Endothelial cell of umbilical vein (primary cell): ENCODE measurements around the gene ETV6. TPM values are rescaled to one million over a fixed set of nuclear protein-coding genes. Genes with fewer than 3 reads are reported as not detected.

Experiments used
- BruUV-seq: library from RNA; stranded (reverse); fragments of 400-500 nt; replicated peaks from 2 replicates; lab custom pipeline; 2021; lab: Mats Ljungman, UMichigan
- CTCF ChIA-PET: fragments of 300-600, 350-600 bp; sonication (Branson Sonifier 250); formaldehyde crosslinking; loops from one replicate; lab custom pipeline; 2021; ENCODE audit warnings: antibody characterized with exemption, inconsistent platforms; lab: Charles Lee
- POLR2A ChIA-PET: fragments of 300-600, 350-600 bp; sonication (Branson Sonifier 250); formaldehyde crosslinking; loops from one replicate; lab custom pipeline; 2021; ENCODE audit warnings: antibody characterized with exemption, inconsistent platforms; lab: Charles Lee
- DNase-seq: peaks from one replicate; pipeline ENCODE4 v3.0.0-alpha.2; 2011; ENCODE audit warnings: low read depth, low spot score
- FAIRE-seq: peaks from 2 replicates; lab custom pipeline; 2011; peaks lifted over from hg19 to GRCh38; lab: Jason Lieb, UNC
- H2AFZ ChIP-seq: 2 replicates; pipeline ENCODE4 v1.6.0; 2012; ENCODE audit warnings: low read depth, low read length, control low read depth, inconsistent platforms
- H3K27ac ChIP-seq: 2 replicates; pipeline ENCODE4 v1.5.1; 2011; ENCODE audit warnings: low read depth, mild to moderate bottlenecking, control low read depth, low read length, moderate library complexity; ENCODE audit not compliant: insufficient read depth
- H3K27me3 ChIP-seq, 2 experiments: 2 replicates each; pipeline versions ENCODE4 v1.6.0 to v1.6.1; 2011; ENCODE audit warnings: low read length in 2 of 2, mixed read lengths in 1 of 2; ENCODE audit not compliant: control insufficient read depth in 2 of 2, insufficient read depth in 2 of 2
- H3K36me3 ChIP-seq, 2 experiments: 2 replicates in 1 of 2; 3 replicates in 1 of 2; pipeline ENCODE4 v1.5.1; 2011; ENCODE audit warnings: low read length in 2 of 2, mild to moderate bottlenecking in 1 of 2, moderate library complexity in 1 of 2; ENCODE audit not compliant: control insufficient read depth in 2 of 2, insufficient read depth in 2 of 2; ENCODE audit errors: extremely low read depth in 1 of 2
- H3K4me1 ChIP-seq: 3 replicates; pipeline ENCODE4 v1.5.1; 2011; ENCODE audit warnings: mild to moderate bottlenecking, low read length; ENCODE audit not compliant: control insufficient read depth, insufficient read depth; ENCODE audit errors: extremely low read depth
- H3K4me2 ChIP-seq: 2 replicates; pipeline ENCODE4 v1.6.1; 2011; ENCODE audit warnings: low read length, control low read depth, mixed read lengths; ENCODE audit not compliant: insufficient read depth
- H3K4me3 ChIP-seq, 3 experiments: fragments of 200-600 bp in 1 of 3; sonication (generic), shearing (Covaris generic) in 1 of 3; replicated peaks in 1 of 3; 2 replicates each; pipeline ENCODE4 v1.5.1; 2011 to 2016; ENCODE audit warnings: control low read depth in 3 of 3, low read length in 3 of 3, mild to moderate bottlenecking in 2 of 3, inconsistent platforms in 1 of 3, low read depth in 1 of 3, moderate library complexity in 1 of 3; ENCODE audit not compliant: insufficient read depth in 1 of 3
- H3K79me2 ChIP-seq: 2 replicates; pipeline ENCODE4 v1.6.0; 2012; ENCODE audit warnings: low read length, inconsistent platforms; ENCODE audit not compliant: control insufficient read depth, insufficient read depth
- H3K9ac ChIP-seq: replicated peaks from 2 replicates; pipeline ENCODE3; 2011; ENCODE audit warnings: low read length, control low read depth; ENCODE audit not compliant: insufficient read depth; ENCODE audit errors: extremely low read depth
- H3K9me1 ChIP-seq: replicated peaks from 3 replicates; pipeline ENCODE4 v1.6.0; 2011; ENCODE audit warnings: mild to moderate bottlenecking, low read length; ENCODE audit not compliant: control insufficient read depth, insufficient read depth; ENCODE audit errors: extremely low read depth
- H3K9me3 ChIP-seq: replicated peaks from 2 replicates; pipeline ENCODE4 v1.5.1; 2012; ENCODE audit warnings: low read length, inconsistent platforms; ENCODE audit not compliant: control insufficient read depth, insufficient read depth
- H4K20me1 ChIP-seq: replicated peaks from 2 replicates; pipeline ENCODE3; 2011; ENCODE audit warnings: mild to moderate bottlenecking, low read length; ENCODE audit not compliant: control insufficient read depth, insufficient read depth; ENCODE audit errors: extremely low read depth
- CTCF ChIP-seq, 2 donors: IDR thresholded peaks; 1 replicate in 1 of 2; 2 replicates in 1 of 2; pipeline ENCODE4 v1.5.1; 2011; ENCODE audit warnings: low read length in 2 of 2, mild to moderate bottlenecking in 2 of 2, moderate library complexity in 2 of 2, control low read depth in 1 of 2, inconsistent platforms in 1 of 2, low read depth in 1 of 2; ENCODE audit not compliant: insufficient read depth in 1 of 2; ENCODE audit errors: extremely low read depth in 1 of 2
- EZH2 ChIP-seq: IDR thresholded peaks from 2 replicates; pipeline ENCODE4 v1.6.1; 2012; ENCODE audit warnings: borderline replicate concordance, low read depth, mild to moderate bottlenecking, moderate library complexity, low read length, inconsistent platforms; ENCODE audit not compliant: severe bottlenecking
- FOS ChIP-seq: IDR thresholded peaks from 2 replicates; pipeline ENCODE4 v1.6.1; 2011; ENCODE audit warnings: mild to moderate bottlenecking, low read length, moderate library complexity, borderline replicate concordance; ENCODE audit not compliant: insufficient read depth
- GATA2 ChIP-seq: IDR thresholded peaks from 2 replicates; pipeline ENCODE4 v1.7.0; 2011; ENCODE audit warnings: low read depth, mild to moderate bottlenecking, moderate library complexity, mixed read lengths, low read length; ENCODE audit not compliant: insufficient read length, insufficient read depth
- JUN ChIP-seq: IDR thresholded peaks from 2 replicates; pipeline ENCODE4 v1.6.1; 2011; ENCODE audit warnings: borderline replicate concordance, low read depth; ENCODE audit not compliant: insufficient read length, insufficient read depth
- MAX ChIP-seq: IDR thresholded peaks from 2 replicates; pipeline ENCODE4 v1.6.1; 2011; ENCODE audit not compliant: insufficient read depth, insufficient read length
- MYC ChIP-seq: IDR thresholded peaks from one replicate; pipeline ENCODE4 v1.6.1; 2011; ENCODE audit warnings: mild to moderate bottlenecking, low read depth, low read length
- POLR2A ChIP-seq: IDR thresholded peaks from 2 replicates; pipeline ENCODE4 v1.6.1; 2012; ENCODE audit warnings: low read depth, mild to moderate bottlenecking, control low read depth, low read length
- POLR2AphosphoS5 ChIP-seq: IDR thresholded peaks from 2 replicates; pipeline ENCODE4 v1.6.1; 2012; ENCODE audit warnings: low read depth, mild to moderate bottlenecking, control low read depth, low read length, moderate library complexity; ENCODE audit not compliant: insufficient read depth
- dilution Hi-C: fragments of 300-500 bp; cut with MboI; formaldehyde crosslinking; loops from one replicate; pipeline ENCODE4 v1.15.0; 2019; ENCODE audit warnings: low sequenced_read_pairs; ENCODE audit not compliant: extremely low pct_ligation_motif_present
- intact Hi-C: fragments of 100-400 bp; cut with micrococcal nuclease; formaldehyde crosslinking; loops from one replicate; pipeline ENCODE4 v1.10.0; 2022
- polyA plus RNA-seq, 4 experiments: library from polyadenylated mRNA; depleted of rRNA in 3 of 4; stranded (reverse) in 3 of 4; unstranded in 1 of 4; fragments of >200 nt; gene quantifications; 2 replicates each; pipeline versions ENCODE4 v1.2.1 to v1.2.3, GENCODE V29; 2011 to 2012; ENCODE audit warnings: missing spikeins in 1 of 4
- total RNA-seq: library from RNA; stranded (reverse); gene quantifications from 2 replicates; pipeline ENCODE4 v1.2.3, GENCODE V29; 2021

Gene ETV6
- total and polyA plus RNA-seq, 2 donors (not counting 3 experiments of a cell fraction or from before 2014, with no cell fraction given) = 15.9 to 57.1 TPM

- FAIRE-seq (no peak), DNase-seq (peak; percentile 24)
- H3K27me3 ChIP-seq = no peaks in the 10 kb centered on the region
- H3K27ac ChIP-seq = peak overlapping the region; percentile 85
- dilution Hi-C loops = no loop called here
- ChIA-PET CTCF (interaction anchor here (0.7 to 2.1 kb wide), 9 partner anchors 27 to 267 kb away, joined by 3 to 14 read pairs (median 4); no protein-coding TSS in a partner anchor), POLR2A (interaction anchor here (0.9 to 1.1 kb wide), 3 partner anchors 20 to 33 kb away, joined by 3 read pairs; no protein-coding TSS in a partner anchor)
- peak overlapping the region; percentile 30 for H3K4me2 ChIP-seq
- H3K9me3 ChIP-seq = no peaks in the 10 kb centered on the region
- H3K4me1 ChIP-seq = peaks cover 41% of the 10 kb centered on the region
- no peaks in the 10 kb centered on the region for H3K36me3 ChIP-seq
- TF ChIP-seq POLR2A = no peak
- no peak for TF ChIP-seq MAX
- no peak for TF ChIP-seq FOS
- no peak for TF ChIP-seq EZH2
- no peak for TF ChIP-seq JUN
- TF ChIP-seq GATA2 = no peak
- no peak for TF ChIP-seq POLR2AphosphoS5
- TF ChIP-seq CTCF (IDR thresholded peaks at IDR 0.05; ENCODE audit: extremely low read depth in 1 of 2, insufficient read depth in 1 of 2, low read depth in 1 of 2, low read length in 2 of 2) = no peak
- TF ChIP-seq MYC = no peak
- no peak overlapping the region for H3K4me3 ChIP-seq
- intact Hi-C loops = loop anchor here (5.0 kb wide), 2 partner anchors 33 to 183 kb away; no protein-coding TSS in a partner anchor
- peak overlapping the region; percentile 33 for H3K9ac ChIP-seq
- BruUV-seq = no TSS peak
- H3K79me2 ChIP-seq = peaks cover 32% of the 10 kb centered on the region
- no peaks in the 10 kb centered on the region for H3K9me1 ChIP-seq
- H2AFZ ChIP-seq = no peak overlapping the region
- no peaks in the 10 kb centered on the region for H4K20me1 ChIP-seq
These were observed 115.9 kb downstream of the ETV6 start for GRCh38 chr12:11765421-11765816.
